OCI-LY3 (cell line): ENCODE measurements around the gene SELPLG.

Source experiments
- EZH2phosphoT487 ChIP-seq: fragments of 200-600 bp; shearing (Covaris generic); IDR thresholded peaks from 2 replicates; pipeline ENCODE4 v1.6.1; 2018; ENCODE audit warnings: antibody characterized with exemption, mixed run types, low read depth
- TF ChIP-seq, protein P1 (sequence below): fragments of 200-600, 300-600 bp; sonication (generic); IDR thresholded peaks from 2 replicates; pipeline ENCODE4 v1.5.1; 2014; ENCODE audit warnings: antibody characterized with exemption, low read length, low read depth

GRCh38 chr12:108641446-108642268, 8.0 kb upstream of the SELPLG start:
- TF ChIP-seq, protein P1, sequence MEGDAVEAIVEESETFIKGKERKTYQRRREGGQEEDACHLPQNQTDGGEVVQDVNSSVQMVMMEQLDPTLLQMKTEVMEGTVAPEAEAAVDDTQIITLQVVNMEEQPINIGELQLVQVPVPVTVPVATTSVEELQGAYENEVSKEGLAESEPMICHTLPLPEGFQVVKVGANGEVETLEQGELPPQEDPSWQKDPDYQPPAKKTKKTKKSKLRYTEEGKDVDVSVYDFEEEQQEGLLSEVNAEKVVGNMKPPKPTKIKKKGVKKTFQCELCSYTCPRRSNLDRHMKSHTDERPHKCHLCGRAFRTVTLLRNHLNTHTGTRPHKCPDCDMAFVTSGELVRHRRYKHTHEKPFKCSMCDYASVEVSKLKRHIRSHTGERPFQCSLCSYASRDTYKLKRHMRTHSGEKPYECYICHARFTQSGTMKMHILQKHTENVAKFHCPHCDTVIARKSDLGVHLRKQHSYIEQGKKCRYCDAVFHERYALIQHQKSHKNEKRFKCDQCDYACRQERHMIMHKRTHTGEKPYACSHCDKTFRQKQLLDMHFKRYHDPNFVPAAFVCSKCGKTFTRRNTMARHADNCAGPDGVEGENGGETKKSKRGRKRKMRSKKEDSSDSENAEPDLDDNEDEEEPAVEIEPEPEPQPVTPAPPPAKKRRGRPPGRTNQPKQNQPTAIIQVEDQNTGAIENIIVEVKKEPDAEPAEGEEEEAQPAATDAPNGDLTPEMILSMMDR = no peak
- TF ChIP-seq EZH2phosphoT487 = no peak
